ENCODE data around the gene TMPRSS12.
A peak's percentile ranks its signal among the peaks of the same experiment; 100 is the strongest.
"Not testable (repeated sequence)": the region's sequence is repeated elsewhere in the genome, so short reads cannot be mapped to it uniquely, and the experiment has no call there.

The TMPRSS12 gene

DNA sequence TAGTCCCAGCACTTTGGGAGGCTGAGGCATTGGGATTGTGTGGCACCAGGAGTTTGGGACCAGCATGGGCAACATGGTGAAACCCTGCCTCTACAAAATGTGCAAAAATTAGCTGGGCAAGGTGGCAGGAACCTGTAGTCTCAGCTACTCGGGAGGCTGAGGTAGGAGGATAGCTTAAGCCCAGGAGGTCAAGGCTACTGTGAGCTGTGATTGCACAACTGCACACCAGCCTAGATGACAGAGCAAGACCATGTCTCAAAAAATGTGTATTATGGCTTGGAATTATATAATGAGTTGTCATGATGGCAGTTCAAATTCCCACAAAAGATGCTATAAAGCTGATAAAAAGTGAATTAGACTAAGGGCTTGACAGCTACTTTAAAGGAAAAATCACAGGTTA lies 20.6 kb upstream of the TMPRSS12 start:
- Histone ChIP-seq H3K79me2 (ENCODE audit: insufficient read depth, low read length) (no peaks in the 10 kb centered on the region), H3K4me2 (ENCODE audit: low read depth, low read length, poor library complexity, severe bottlenecking) (no peak overlapping the region), H4K20me1 (ENCODE audit: insufficient read depth, low read length, poor library complexity, severe bottlenecking) (no peaks in the 10 kb centered on the region), H3F3A (ENCODE audit: low read depth) (no peaks in the 10 kb centered on the region), H3K36me3 (ENCODE audit: insufficient read depth, low read length) (peaks cover 26% of the 10 kb centered on the region; the same call in 1 of the 2 replicates), H3K9me3 (ENCODE audit: insufficient read depth, low read depth, low read length) (no peaks in the 10 kb centered on the region), H2AFZ (ENCODE audit: low read length) (no peak overlapping the region), H3K4me3 (ENCODE audit: low read length, poor library complexity, severe bottlenecking) (no peak overlapping the region), H3K4me1 (ENCODE audit: insufficient read depth, low read length, poor library complexity, severe bottlenecking) (no peaks in the 10 kb centered on the region), H3K9ac (ENCODE audit: low read depth, low read length, poor library complexity, severe bottlenecking) (no peak overlapping the region), H3K9me2 (replicated peaks; ENCODE audit: low read depth, low read length) (no peaks in the 10 kb centered on the region), H3K27me3 (ENCODE audit: insufficient read depth, low read length, poor library complexity, severe bottlenecking) (no peaks in the 10 kb centered on the region)
- TF ChIP-seq, protein P1, sequence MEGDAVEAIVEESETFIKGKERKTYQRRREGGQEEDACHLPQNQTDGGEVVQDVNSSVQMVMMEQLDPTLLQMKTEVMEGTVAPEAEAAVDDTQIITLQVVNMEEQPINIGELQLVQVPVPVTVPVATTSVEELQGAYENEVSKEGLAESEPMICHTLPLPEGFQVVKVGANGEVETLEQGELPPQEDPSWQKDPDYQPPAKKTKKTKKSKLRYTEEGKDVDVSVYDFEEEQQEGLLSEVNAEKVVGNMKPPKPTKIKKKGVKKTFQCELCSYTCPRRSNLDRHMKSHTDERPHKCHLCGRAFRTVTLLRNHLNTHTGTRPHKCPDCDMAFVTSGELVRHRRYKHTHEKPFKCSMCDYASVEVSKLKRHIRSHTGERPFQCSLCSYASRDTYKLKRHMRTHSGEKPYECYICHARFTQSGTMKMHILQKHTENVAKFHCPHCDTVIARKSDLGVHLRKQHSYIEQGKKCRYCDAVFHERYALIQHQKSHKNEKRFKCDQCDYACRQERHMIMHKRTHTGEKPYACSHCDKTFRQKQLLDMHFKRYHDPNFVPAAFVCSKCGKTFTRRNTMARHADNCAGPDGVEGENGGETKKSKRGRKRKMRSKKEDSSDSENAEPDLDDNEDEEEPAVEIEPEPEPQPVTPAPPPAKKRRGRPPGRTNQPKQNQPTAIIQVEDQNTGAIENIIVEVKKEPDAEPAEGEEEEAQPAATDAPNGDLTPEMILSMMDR (conservative IDR thresholded peaks at IDR 0.05; ENCODE audit: low read length) = no peak
- no peak for TF ChIP-seq EZH2phosphoT487 (IDR thresholded peaks at IDR 0.05; ENCODE audit: borderline replicate concordance)

DNA sequence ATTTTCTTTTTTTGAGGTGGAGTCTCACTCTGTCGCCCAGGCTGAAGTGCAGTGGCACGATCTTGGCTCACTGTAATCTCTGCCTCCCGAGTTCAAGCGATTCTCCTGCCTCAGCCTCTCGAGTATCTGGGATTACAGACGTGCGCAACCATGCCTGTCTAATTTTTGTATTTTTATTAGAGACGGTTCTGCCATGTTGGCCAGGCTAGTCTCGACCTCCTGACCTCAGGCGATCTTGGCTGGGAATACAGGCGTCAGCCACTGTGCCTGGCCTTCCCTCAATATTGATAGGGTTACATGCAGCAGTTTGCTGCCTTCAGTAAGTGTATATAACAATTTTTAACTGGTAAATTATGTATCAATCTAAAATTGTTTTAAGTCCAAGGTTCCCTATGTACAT lies 19.0 kb upstream of the TMPRSS12 start:
- not testable (repeated sequence) for H3K79me2 ChIP-seq (ENCODE audit: insufficient read depth, low read length); H3K27me3 ChIP-seq (ENCODE audit: insufficient read depth, low read length, poor library complexity, severe bottlenecking); H3K9me3 ChIP-seq (ENCODE audit: insufficient read depth, low read depth, low read length); H3K9me2 ChIP-seq (replicated peaks; ENCODE audit: low read depth, low read length); H4K20me1 ChIP-seq (ENCODE audit: insufficient read depth, low read length, poor library complexity, severe bottlenecking); H3K4me3 ChIP-seq (ENCODE audit: low read length, poor library complexity, severe bottlenecking); H3F3A ChIP-seq (ENCODE audit: low read depth); H2AFZ ChIP-seq (ENCODE audit: low read length); H3K4me2 ChIP-seq (ENCODE audit: low read depth, low read length, poor library complexity, severe bottlenecking); H3K4me1 ChIP-seq (ENCODE audit: insufficient read depth, low read length, poor library complexity, severe bottlenecking); H3K9ac ChIP-seq (ENCODE audit: low read depth, low read length, poor library complexity, severe bottlenecking)
- peaks cover 13% of the 10 kb centered on the region; the same call in 1 of the 2 replicates for H3K36me3 ChIP-seq (ENCODE audit: insufficient read depth, low read length)

DNA sequence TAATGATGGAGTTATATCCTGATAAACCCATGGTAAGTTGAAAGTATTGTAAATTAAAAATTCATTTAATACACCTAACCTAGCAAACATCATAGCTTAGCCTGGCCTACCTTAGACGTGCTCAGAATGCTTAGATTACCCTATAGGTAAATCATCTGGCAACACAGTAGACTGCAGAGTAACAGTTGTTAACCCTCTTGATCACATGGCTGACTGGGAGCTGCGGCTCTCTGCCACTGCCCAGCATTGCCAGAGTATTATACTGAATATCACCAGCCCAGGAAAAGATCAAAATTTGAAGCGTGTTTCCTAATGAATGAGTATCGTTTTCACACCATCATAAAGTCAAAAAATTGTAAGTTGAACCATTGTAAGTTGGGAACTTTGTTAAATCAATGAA lies 17.8 kb upstream of the TMPRSS12 start:
- no peaks in the 10 kb centered on the region for H3K79me2 ChIP-seq (ENCODE audit: insufficient read depth, low read length)
- no peaks in the 10 kb centered on the region for H3K9me3 ChIP-seq (ENCODE audit: insufficient read depth, low read depth, low read length)
- no peaks in the 10 kb centered on the region for H3K4me1 ChIP-seq (ENCODE audit: insufficient read depth, low read length, poor library complexity, severe bottlenecking)
- H3K4me2 ChIP-seq (ENCODE audit: low read depth, low read length, poor library complexity, severe bottlenecking) = no peak overlapping the region
- H4K20me1 ChIP-seq (ENCODE audit: insufficient read depth, low read length, poor library complexity, severe bottlenecking) = no peaks in the 10 kb centered on the region
- H3K4me3 ChIP-seq (ENCODE audit: low read length, poor library complexity, severe bottlenecking) = no peak overlapping the region
- H3K36me3 ChIP-seq (ENCODE audit: insufficient read depth, low read length) = peaks cover 1% of the 10 kb centered on the region; the same call in 1 of the 2 replicates
- no peak overlapping the region for H2AFZ ChIP-seq (ENCODE audit: low read length)
- H3F3A ChIP-seq (ENCODE audit: low read depth) = no peaks in the 10 kb centered on the region
- no peaks in the 10 kb centered on the region for H3K27me3 ChIP-seq (ENCODE audit: insufficient read depth, low read length, poor library complexity, severe bottlenecking)
- no peaks in the 10 kb centered on the region for H3K9me2 ChIP-seq (replicated peaks; ENCODE audit: low read depth, low read length)
- TF ChIP-seq, protein P1 (conservative IDR thresholded peaks at IDR 0.05; ENCODE audit: low read length) = no peak
- no peak for TF ChIP-seq EZH2phosphoT487 (IDR thresholded peaks at IDR 0.05; ENCODE audit: borderline replicate concordance)
- no peak overlapping the region for H3K9ac ChIP-seq (ENCODE audit: low read depth, low read length, poor library complexity, severe bottlenecking)

DNA sequence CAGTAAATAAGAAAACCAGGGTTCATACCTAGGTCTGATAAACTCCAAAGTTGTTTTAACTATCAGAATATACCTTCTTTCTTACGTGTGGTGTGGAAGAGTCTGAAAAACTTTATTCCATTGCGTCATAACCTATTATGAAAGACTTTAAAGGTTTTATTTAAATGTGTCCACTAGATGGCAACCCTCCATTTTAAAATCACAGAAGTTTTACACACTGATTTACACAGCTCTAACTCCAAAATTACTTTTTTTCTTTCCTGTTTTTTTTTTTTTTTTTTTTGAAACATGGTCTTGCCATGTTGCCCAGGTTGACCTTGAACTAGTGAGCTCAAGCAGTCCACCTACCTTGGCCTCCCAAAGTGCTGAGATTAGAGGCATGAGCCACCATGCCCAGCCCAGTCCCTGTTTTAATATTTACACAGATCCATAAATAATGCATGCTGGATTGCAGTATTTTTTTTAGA lies 17.3 kb upstream of the TMPRSS12 start:
- Histone ChIP-seq H3K36me3 (ENCODE audit: insufficient read depth, low read length) (no peaks in the 10 kb centered on the region), H3K4me1 (ENCODE audit: insufficient read depth, low read length, poor library complexity, severe bottlenecking) (no peaks in the 10 kb centered on the region), H2AFZ (ENCODE audit: low read length) (no peak overlapping the region), H3K79me2 (ENCODE audit: insufficient read depth, low read length) (no peaks in the 10 kb centered on the region), H3K4me3 (ENCODE audit: low read length, poor library complexity, severe bottlenecking) (no peak overlapping the region), H3F3A (ENCODE audit: low read depth) (no peaks in the 10 kb centered on the region), H3K9me2 (replicated peaks; ENCODE audit: low read depth, low read length) (no peaks in the 10 kb centered on the region), H3K4me2 (ENCODE audit: low read depth, low read length, poor library complexity, severe bottlenecking) (no peak overlapping the region), H3K9ac (ENCODE audit: low read depth, low read length, poor library complexity, severe bottlenecking) (no peak overlapping the region), H3K27me3 (ENCODE audit: insufficient read depth, low read length, poor library complexity, severe bottlenecking) (no peaks in the 10 kb centered on the region), H4K20me1 (ENCODE audit: insufficient read depth, low read length, poor library complexity, severe bottlenecking) (no peaks in the 10 kb centered on the region), H3K9me3 (ENCODE audit: insufficient read depth, low read depth, low read length) (no peaks in the 10 kb centered on the region)
- TF ChIP-seq, protein P1 (conservative IDR thresholded peaks at IDR 0.05; ENCODE audit: low read length) = peak; percentile 64
- no peak for TF ChIP-seq EZH2phosphoT487 (IDR thresholded peaks at IDR 0.05; ENCODE audit: borderline replicate concordance)
